Sigmoid colon (tissue), 3 donors: ENCODE data around the gene RNFT2.

Experiments used
- CTCF ChIP-seq, 4 experiments: fragments of 450-650 bp in 3 of 4; fragments of 200-600 bp in 1 of 4; IDR thresholded peaks; one replicate each; pipeline ENCODE4 v1.5.1; 2016 to 2019; ENCODE audit warnings: antibody characterized with exemption in 4 of 4, mild to moderate bottlenecking in 3 of 4, moderate library complexity in 2 of 4
- POLR2A ChIP-seq, 2 donors: fragments of 450-650 bp; IDR thresholded peaks; one replicate each; pipeline ENCODE4 v1.6.1; 2016; ENCODE audit warnings: antibody characterized with exemption in 2 of 2, mild to moderate bottlenecking in 2 of 2, moderate library complexity in 2 of 2

DNA sequence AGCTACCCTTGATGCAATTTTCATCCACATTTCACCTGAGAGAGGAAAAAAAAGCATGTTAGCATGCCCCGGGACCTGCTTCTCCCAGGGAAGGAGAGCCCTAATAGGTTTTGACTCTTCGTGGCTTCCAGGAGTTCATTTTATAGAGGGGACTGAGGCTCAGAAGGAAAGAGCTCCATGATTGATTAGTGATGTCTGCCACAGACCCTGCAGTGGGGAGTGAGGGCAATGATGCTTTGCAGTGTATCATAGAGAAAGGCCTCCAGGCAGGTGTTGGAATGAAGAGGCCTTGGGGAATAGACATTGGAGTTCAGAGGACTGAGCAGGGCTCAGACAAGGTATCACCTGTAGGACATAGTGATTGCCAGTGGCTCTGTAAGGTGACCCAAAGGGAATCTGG, 41.5 kb downstream of the RNFT2 start:
- no peak for TF ChIP-seq CTCF (IDR thresholded peaks at IDR 0.05)
- no peak for TF ChIP-seq POLR2A (IDR thresholded peaks at IDR 0.05)
